ENCODE results near the gene MAP4.

The MAP4 gene

DNA sequence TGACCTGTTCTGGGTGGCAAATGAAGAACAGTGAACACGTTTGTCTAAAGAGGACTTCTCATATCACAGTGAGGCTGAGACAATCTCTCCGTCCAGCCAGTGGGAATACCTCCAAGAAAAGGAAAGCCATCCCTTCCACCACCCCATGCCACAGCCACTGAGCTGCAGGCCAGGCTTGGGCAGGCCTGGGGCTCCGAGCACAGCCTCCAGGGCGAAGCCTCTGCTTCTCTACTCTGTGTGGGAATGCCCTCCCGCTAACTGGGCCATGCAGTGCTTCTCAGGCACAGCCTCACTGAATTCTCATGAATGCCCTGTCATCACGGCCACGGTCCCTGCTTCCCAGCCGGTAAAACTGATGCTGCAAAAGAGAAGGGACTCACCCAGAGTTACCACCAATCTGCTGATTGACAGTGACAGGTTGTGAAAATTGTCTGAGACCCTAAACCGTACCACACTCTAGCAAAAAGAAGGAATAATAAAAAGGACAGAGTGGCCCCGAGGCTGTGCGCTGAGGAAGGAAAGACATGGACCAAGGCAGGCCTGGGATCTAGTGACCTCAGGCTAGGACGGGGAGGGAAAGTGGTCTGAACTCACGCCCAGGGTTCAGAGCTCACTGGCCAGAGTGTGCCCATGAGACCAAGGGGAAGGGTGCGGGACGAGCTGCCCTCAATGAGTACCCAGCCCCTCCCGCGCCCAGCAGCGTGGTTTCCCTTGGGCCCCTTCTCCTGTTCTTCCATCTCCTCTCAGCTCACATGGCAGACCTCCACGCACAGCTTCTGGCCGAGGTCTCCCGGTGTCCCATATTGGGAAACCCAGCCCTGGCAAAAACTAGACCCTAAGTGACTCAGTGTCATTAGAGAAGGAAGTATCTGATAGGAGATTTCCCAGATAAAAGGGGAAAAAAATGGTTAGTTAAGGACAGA, 160.5 kb downstream of the MAP4 start:
- peaks cover 28% of the 10 kb centered on the region; the same call in 1 of the 2 replicates for H3K36me3 ChIP-seq (ENCODE audit: insufficient read depth, low read length)
- H2AFZ ChIP-seq (ENCODE audit: low read length) = no peak overlapping the region
- TF ChIP-seq CTCF (conservative IDR thresholded peaks at IDR 0.05; ENCODE audit: low read length) = no peak
- TF ChIP-seq EZH2phosphoT487 (IDR thresholded peaks at IDR 0.05; ENCODE audit: borderline replicate concordance) = no peak

GRCh38 chr3:47854720-47855455, 161.3 kb downstream of the MAP4 start:
- no peaks in the 10 kb centered on the region for H3K79me2 ChIP-seq (ENCODE audit: insufficient read depth, low read length)
- H3K9me3 ChIP-seq (ENCODE audit: insufficient read depth, low read depth, low read length) = no peaks in the 10 kb centered on the region
- H3K36me3 ChIP-seq (ENCODE audit: insufficient read depth, low read length) = peaks cover 37% of the 10 kb centered on the region; the same call in 1 of the 2 replicates
- TF ChIP-seq CTCF (conservative IDR thresholded peaks at IDR 0.05; ENCODE audit: low read length) (no peak), EZH2phosphoT487 (IDR thresholded peaks at IDR 0.05; ENCODE audit: borderline replicate concordance) (no peak)
- no peak overlapping the region for H3K4me2 ChIP-seq (ENCODE audit: low read depth, low read length, poor library complexity, severe bottlenecking)
- H4K20me1 ChIP-seq (ENCODE audit: insufficient read depth, low read length, poor library complexity, severe bottlenecking) = no peaks in the 10 kb centered on the region
- no peak overlapping the region for H3K4me3 ChIP-seq (ENCODE audit: low read length, poor library complexity, severe bottlenecking)
- no peaks in the 10 kb centered on the region for H3K4me1 ChIP-seq (ENCODE audit: insufficient read depth, low read length, poor library complexity, severe bottlenecking)
- H3K9me2 ChIP-seq (replicated peaks; ENCODE audit: low read depth, low read length) = no peaks in the 10 kb centered on the region
- no peak overlapping the region for H2AFZ ChIP-seq (ENCODE audit: low read length)
- H3F3A ChIP-seq (ENCODE audit: low read depth) = no peaks in the 10 kb centered on the region
- no peak overlapping the region for H3K9ac ChIP-seq (ENCODE audit: low read depth, low read length, poor library complexity, severe bottlenecking)
- no peaks in the 10 kb centered on the region for H3K27me3 ChIP-seq (ENCODE audit: insufficient read depth, low read length, poor library complexity, severe bottlenecking)

More for the DNA sequence above, 160.5 kb downstream of the MAP4 start:
- Histone ChIP-seq H3K4me1 (ENCODE audit: insufficient read depth, low read length, poor library complexity, severe bottlenecking) (no peaks in the 10 kb centered on the region), H3K79me2 (ENCODE audit: insufficient read depth, low read length) (no peaks in the 10 kb centered on the region), H3K4me2 (ENCODE audit: low read depth, low read length, poor library complexity, severe bottlenecking) (no peak overlapping the region), H4K20me1 (ENCODE audit: insufficient read depth, low read length, poor library complexity, severe bottlenecking) (no peaks in the 10 kb centered on the region), H3K9me2 (replicated peaks; ENCODE audit: low read depth, low read length) (no peaks in the 10 kb centered on the region), H3K4me3 (ENCODE audit: low read length, poor library complexity, severe bottlenecking) (no peak overlapping the region), H3F3A (ENCODE audit: low read depth) (no peaks in the 10 kb centered on the region), H3K9ac (ENCODE audit: low read depth, low read length, poor library complexity, severe bottlenecking) (no peak overlapping the region), H3K9me3 (ENCODE audit: insufficient read depth, low read depth, low read length) (no peaks in the 10 kb centered on the region), H3K27me3 (ENCODE audit: insufficient read depth, low read length, poor library complexity, severe bottlenecking) (no peaks in the 10 kb centered on the region)

GRCh38 chr3:47854267-47854666, 161.9 kb downstream of the MAP4 start:
- Histone ChIP-seq H3K9me2 (replicated peaks; ENCODE audit: low read depth, low read length) (no peaks in the 10 kb centered on the region), H3K27me3 (ENCODE audit: insufficient read depth, low read length, poor library complexity, severe bottlenecking) (no peaks in the 10 kb centered on the region), H4K20me1 (ENCODE audit: insufficient read depth, low read length, poor library complexity, severe bottlenecking) (no peaks in the 10 kb centered on the region), H3F3A (ENCODE audit: low read depth) (no peaks in the 10 kb centered on the region), H3K9me3 (ENCODE audit: insufficient read depth, low read depth, low read length) (no peaks in the 10 kb centered on the region), H3K79me2 (ENCODE audit: insufficient read depth, low read length) (no peaks in the 10 kb centered on the region), H3K9ac (ENCODE audit: low read depth, low read length, poor library complexity, severe bottlenecking) (no peak overlapping the region), H3K36me3 (ENCODE audit: insufficient read depth, low read length) (peaks cover 43% of the 10 kb centered on the region; the same call in 1 of the 2 replicates), H3K4me1 (ENCODE audit: insufficient read depth, low read length, poor library complexity, severe bottlenecking) (no peaks in the 10 kb centered on the region), H3K4me2 (ENCODE audit: low read depth, low read length, poor library complexity, severe bottlenecking) (no peak overlapping the region), H2AFZ (ENCODE audit: low read length) (no peak overlapping the region), H3K4me3 (ENCODE audit: low read length, poor library complexity, severe bottlenecking) (no peak overlapping the region)
- TF ChIP-seq CTCF (conservative IDR thresholded peaks at IDR 0.05; ENCODE audit: low read length) (no peak), EZH2phosphoT487 (IDR thresholded peaks at IDR 0.05; ENCODE audit: borderline replicate concordance) (no peak)

Measured in Loucy (cell line).